Dedifferentiated amniotic fluid mesenchymal stem cell (primary cell): ENCODE data around the gene RASAL2.
A peak's percentile ranks its signal among the peaks of the same experiment; 100 is the strongest.
"Not testable (repeated sequence)": the region's sequence is repeated elsewhere in the genome, so short reads cannot be mapped to it uniquely, and the experiment has no call there.

Source experiments
- DNase-seq: peaks from one replicate; pipeline ENCODE4 v3.0.0-alpha.2; 2016; ENCODE audit errors: extremely low spot score

Gene RASAL2

DNA sequence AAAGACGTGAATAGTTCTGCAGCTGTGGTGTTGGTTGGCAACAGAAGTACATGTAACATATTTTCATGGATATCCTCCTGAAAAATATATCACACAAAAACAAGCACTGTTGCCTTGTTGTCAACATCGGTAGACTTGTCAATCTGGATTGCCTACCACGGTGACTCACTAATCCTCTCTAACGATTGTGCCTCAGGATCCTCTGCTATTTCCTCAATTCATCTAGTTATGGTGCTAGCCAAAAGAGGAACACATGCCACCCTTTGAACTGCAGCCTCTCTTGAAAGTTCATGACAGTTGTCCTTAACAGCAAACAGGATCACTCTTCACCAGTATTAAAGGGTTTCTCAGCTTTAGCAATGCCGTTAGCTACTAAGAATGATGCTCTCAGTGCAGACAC lies 25.7 kb downstream of the RASAL2 start:
- no peak for DNase-seq

DNA sequence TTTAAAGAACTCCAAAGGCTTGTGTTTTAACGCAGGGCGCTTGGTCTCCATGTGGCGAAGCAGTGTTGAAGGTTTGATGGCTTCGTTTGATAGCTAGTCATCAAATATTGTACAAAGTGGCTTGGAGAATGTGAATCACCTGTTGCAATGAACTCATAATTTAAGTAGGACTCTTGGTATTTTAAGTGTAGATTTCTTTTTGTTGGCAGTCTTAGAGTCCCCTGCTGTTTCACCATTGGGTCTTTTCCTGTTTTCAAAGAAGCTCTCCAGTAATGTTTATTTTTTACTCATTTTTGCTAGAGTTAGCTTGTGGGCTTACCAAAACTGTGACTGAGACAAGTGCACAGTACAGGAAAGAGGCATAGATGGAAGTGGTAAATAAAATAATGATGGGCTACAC lies 26.2 kb downstream of the RASAL2 start:
- DNase-seq, result no peak

DNA sequence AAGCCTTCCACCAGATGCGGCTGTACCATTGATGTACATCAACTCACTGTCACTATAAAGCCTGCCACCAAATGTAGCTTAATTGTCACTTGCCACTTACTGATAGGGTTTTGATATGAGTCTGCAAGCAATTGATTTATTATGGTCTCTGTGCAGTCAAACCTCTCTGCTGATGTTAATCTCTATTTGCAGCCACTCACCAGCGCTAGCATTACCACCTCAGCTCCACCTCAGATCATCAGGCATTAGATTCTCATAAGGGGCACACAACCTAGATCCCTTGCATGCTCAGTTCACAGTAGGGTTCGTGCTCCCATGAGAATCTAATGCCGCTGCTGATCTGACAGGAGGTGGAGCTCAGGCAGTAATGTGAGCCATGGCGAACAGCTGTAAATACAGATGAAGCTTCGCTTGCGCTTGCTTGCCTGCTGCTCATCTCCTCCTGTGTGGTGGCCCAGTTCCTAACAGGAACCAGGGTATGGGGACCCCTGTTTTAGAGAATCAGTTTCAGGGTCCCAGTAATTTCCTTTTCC lies 26.7 kb downstream of the RASAL2 start:
- DNase-seq, result not testable (repeated sequence)

DNA sequence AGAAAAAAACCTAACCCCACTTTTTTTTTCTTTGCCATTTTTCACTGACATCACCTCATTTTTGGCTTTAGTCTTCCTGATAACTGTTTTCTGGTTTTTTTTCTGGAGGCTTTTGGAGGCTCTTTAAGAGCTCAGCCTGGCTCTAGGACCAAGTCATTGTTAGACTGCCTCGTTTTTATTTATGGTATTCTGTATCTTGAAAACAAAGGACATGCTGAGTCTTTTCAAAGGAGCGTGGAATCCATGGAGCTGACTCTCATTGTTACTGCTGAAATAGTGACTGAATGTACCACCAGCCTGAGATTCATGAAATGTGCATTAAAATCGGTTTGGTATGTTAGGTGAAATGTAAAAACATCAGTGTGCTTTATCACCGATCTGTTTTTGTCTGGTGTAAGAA lies 28.0 kb downstream of the RASAL2 start:
- no peak for DNase-seq

DNA sequence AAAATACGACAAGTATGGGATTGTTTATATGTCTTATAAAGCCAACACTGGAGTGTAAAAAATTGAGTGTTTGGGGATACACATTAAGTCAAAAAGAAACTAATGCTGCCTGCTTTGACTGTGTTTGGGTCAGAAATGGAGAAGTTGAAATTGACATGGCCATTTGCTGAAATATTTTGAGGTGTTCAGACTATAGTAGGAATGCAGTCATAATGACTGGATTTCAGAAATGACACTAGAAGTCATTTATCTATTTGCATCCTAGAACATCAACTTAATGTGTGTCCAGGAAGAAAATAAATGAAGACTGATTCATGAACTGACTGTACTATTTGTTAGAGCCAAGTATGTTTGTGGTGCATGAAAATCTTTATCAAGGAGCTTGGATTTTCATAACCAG lies 28.4 kb downstream of the RASAL2 start:
- DNase-seq, result no peak

DNA sequence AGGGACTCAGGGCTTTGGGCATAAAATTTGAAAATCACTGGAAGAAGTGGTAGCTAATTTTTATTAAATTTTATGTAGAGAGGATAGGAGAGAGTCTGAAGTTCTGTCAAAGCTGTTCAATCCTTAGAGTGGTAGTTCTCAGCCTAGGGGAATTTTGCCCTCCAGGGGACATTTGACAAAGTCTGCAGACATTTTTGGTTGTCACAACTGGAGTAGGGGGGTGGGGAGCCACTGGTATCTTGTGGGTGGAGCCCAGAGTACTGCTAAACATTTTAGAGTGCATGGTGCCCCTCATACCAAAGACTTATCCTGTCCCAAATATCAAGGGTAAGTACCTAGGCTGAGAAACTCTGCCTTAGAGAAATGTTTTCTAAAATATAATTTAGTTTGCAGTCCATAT lies 30.2 kb downstream of the RASAL2 start:
- no peak for DNase-seq

DNA sequence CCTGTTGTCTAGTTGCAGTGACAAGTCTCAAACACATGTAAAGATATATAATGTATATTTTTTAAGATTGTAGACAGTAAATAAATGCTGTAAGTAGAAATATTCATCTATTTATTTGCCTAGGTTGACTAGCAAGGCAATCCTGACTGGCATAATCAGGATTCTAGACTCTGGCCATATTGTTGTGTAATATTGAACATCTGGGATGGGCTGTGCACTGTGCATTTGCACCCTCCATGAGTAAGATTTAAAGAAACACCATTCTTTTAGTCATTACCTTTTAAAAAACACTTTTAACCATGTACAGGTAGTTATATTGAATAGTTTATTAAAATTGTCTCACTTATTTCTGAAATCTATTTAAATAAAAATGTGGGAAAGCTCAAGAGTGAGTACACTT lies 32.4 kb downstream of the RASAL2 start:
- no peak for DNase-seq

DNA sequence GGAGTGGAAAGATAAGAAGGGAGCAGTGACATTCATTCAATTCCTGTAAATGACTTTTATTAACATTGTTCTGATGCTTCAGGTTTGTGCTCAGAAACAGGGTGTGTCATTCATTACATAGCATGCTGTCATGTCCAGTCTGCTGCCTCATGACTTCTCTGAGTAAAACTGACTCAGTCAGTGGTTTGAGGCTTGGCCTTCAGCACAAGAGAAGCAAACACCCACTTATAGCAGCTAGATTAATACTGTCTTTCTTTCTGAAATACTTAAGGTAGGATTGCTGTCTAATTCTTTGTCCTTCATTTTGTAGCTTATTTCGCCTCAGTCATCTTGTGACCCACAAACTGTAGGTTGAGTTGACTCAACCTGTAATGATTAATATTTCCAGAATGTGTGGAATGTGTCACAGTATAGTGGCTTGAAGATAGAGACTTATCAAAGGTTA lies 32.9 kb downstream of the RASAL2 start:
- DNase-seq, result peak; percentile 65

DNA sequence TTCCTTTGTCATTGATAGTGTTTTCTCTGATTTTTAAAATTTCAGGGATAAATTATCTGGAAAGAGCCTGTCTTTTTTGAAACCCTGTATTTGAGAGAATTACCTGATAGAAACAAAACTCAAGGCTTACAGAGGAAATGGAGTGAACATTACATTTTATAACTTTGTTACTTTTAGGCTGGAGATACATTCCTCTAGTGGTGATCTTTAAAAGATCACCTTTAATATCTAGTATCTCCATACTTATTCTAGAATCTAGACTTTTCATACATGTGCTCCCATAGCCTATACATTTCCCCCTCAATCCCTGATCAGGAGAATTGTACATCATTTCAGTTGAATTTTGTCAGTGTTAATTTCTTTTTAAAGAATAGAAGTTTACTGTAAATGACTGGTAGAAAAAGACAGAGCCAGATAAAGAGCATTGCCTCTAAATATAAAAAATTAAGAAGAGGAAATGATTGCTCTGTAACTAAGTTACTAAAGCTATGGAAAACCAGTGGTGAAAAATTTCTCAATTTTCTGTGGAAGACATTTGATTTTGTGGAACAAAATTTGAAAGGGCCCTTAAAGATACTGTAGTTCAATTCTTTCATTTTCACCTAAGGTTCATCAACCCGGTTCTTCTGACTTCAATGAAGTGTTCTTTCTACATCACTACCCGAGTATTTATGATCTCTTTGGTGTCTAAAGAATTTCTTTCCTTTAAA lies 33.7 kb downstream of the RASAL2 start:
- no peak for DNase-seq

DNA sequence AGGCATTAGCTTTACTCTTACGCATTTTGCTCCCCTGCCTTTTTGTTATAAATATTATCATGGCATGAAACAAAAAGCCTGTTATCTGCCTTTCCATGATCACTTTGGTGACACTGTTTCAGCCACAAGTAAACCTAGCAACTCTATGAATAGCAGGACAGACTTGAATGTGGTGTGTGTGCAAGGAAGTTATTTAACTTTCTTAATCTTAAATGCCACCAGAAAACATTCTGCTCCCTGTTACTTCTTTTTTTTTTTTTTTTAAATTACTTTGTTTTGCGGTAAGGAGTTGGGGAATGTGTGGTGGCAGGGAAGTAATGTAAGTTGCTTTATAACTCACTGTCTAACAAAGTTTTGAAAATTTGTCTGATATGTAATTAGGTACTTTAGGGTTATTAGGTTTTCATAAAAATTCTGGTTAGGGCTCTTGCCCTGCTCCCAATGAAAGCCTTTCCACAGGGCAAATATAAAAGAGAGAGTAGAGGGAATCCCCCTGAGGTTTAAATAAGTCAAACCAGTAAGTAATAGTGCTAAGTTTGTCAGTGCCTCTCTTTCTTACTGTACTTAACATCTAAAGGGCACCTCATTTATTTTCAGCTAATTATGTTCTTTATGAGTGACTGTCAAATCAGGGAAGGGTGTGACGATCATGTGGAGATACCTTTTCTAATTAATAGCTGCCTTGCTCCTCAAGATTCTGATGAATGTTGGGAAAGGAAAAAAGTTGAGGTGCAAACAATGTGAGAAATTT lies 39.5 kb downstream of the RASAL2 start:
- no peak for DNase-seq

DNA sequence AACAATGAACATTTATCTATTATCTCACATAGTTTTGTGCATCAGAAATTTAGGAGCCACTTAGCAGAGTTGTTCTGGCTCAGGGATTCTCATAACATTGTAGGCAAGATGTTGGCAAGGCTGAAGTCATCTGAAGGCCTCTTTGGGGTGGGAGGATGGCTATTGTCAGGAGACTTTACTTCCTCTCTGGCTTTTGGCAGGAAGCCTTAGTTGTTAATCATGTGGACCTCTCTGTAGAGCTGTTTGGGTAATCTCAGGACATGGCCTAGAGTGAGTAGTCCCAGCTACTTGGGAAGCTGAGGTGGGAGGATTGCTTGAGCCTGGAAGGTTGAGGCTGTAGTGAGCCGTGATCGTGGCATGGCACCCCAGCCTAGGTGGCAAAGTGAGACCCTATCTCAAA lies 40.2 kb downstream of the RASAL2 start:
- peak; percentile 43 for DNase-seq

DNA sequence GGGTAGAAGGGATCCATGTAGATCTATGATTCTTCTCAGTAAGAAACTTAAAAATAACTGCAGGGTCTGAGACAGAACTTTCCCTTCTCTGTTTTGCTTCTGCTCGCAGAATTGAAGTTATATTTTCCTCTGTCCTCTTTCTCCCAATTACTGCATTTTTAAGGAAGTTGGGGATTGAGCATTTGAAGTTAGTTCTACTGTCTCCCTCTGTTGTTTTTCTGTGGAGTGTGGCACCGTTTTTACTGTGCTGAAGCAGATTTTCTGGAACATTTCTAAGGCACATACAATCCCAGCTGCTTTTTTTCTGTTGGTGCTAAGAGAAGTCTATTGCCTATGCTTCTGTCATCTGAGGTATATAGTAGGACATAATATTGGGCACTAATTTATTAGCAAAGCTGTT lies 43.3 kb downstream of the RASAL2 start:
- DNase-seq, result no peak

DNA sequence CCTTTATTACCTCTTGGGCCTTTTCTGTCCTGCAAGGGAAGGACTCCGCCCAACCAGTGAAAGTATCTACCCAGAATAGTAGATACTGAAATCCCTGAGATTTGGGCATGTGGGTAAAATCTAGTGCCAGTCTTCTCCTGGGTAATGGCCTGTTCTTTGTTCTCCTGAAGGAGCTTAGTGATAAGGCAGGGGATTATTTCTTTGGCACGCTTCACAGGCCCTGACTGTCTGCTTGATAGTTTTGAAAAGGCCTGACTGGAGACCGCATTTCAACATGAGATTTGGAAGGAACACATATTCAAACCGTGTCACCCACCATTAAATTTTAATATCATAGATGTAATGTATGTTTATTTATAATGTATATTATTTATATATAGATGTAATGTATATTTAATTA lies 48.9 kb downstream of the RASAL2 start:
- no peak for DNase-seq

DNA sequence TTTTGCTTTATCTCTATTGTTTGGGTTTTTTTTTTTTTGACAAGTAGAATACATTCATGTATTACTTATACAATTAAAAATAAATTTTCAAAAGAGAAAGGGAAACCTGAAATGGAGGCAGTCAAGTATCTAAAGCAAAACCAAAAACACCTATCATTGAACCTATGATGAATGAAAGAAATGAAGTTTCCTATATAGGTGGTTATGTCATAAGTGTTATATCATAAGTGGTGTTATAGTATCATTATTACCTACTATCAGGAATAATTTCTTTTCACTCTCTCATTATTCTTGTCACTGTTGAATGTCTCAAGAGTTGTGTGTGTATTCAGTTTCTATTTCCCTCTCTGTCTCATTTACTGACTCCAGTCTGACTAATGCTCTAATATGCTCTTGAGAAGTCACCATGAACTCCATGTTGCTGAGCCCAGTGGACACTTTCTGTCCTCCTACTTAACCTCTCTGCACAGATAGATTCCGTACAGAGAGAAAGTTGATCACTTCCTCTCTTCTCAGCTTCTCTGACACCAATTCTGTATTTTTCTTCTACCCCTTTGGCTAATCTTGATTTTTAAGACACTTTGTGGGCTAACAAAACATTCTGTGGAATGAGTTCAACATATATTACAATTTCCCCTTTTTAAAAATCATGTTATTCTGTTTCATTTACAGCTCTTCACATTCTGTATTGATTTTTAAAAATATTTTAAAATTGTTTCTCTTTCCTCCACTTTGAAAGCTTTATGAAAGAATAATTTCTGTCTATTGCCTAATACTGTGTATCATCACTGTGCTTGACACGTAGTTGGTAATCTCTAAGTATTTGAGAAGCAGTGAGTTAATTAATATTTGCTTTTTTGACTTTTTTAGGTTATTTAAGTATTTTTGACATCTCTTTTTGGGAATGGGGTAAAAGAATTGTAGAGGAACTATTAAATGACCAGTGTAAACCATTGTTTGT lies 50.1 kb downstream of the RASAL2 start:
- no peak for DNase-seq

DNA sequence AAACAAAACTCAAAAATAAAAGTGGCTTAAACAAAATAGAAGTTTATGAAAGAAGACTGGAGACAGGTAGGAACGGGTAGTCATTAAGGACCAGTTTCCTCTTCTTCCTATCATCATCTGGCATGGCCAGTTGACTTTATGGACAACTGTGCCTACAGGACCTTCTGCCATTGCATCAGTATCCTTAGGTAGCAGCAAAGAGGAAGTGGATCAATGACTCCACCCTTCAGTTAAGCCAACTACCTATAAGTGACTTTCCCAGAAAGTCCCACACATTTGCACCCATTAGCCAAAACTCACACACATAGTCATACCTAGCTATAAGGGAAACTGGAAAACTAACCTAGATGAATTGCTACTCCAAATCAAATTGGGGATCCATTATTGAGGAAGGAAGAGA lies 51.7 kb downstream of the RASAL2 start:
- no peak for DNase-seq

DNA sequence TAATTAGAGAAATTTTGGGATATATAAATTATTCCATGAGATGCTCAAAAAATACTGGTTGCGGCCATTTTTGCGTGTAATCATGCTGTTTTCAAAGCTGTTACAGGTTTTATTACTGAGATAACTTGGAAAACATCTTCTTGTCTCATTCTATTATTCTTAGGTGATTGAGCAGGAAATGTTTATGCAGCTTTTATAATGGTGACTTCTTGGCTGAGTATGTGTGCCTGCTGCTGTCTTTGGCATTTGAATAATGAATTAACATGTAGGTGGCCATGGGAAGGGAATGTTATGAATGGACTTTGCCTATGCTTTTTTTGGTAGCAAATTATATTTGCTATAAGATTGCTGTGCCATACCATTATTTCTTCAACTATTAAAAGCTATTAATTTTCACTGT lies 52.5 kb downstream of the RASAL2 start:
- no peak for DNase-seq

DNA sequence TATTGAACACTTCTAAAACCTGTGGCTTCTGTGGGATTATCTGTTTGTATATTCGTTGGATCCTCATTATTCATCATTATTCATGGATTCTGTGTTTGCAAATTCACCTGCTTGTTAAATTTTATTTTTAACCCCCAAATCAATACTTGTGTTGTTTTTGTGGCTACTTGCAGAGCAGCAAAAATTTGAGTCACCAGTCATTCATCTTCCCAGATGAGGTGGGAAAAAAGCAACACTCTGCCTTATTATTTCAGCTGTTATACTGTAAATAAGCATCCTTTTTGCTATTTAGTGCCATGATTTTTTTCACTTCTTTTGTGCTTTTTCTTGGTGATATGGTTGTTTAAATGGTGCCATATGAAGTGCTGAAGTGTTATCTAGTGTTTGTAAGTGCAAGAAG lies 56.7 kb downstream of the RASAL2 start:
- DNase-seq, result no peak

DNA sequence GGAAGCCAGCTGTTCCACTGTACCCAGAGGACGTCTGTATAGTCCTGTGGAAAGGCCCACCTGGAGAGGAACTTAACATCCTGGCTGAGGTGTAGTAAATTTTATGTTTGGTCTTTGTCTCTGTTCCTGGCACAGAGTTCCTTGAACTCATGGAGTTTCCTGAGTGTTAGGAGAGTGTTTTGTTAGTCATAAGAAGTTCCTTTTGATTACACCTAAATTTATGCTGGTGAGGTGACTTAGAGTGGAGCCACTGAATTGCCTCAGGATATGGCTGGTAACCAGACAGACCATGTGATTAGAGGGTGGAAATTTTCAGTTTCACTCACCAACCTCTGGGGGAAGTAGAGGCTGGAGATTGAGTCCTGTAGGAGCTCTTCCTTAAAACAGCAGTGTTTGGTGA lies 57.9 kb downstream of the RASAL2 start:
- no peak for DNase-seq

DNA sequence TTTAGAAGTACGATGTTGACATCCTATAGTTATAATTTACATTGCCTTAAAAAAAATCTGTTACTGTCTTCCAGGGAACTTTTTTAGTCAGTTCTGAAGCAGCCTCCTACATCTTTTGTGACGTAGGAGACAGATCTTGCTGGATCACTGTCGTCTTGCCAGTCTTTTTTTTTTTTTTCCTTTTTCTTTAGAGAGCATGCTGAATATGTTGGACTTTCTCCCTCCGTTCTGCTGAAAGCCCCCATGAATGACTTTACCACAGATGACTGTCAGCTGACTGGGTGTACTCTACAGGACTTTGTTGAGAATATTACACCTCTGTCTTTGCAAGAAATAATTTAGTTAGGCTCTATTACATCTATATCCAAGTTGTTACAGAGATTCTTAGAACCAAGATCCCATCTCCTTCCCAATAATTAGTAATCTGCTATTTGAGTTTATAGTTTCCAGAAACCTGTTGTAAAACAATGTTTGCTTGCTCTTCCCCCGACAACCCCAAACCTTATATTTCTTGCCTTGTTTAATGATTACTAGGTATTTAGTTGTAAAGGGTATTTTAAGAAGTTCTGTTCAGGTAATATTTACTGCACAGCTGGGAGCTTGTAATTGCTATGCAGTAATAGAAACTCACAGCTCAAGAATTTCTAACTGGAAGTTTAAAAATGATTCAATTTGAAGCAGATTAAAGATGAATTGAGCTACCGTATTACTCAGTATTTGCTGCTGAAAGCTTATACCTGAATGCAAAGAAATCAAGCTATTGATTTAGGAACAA lies 61.8 kb downstream of the RASAL2 start:
- no peak for DNase-seq

DNA sequence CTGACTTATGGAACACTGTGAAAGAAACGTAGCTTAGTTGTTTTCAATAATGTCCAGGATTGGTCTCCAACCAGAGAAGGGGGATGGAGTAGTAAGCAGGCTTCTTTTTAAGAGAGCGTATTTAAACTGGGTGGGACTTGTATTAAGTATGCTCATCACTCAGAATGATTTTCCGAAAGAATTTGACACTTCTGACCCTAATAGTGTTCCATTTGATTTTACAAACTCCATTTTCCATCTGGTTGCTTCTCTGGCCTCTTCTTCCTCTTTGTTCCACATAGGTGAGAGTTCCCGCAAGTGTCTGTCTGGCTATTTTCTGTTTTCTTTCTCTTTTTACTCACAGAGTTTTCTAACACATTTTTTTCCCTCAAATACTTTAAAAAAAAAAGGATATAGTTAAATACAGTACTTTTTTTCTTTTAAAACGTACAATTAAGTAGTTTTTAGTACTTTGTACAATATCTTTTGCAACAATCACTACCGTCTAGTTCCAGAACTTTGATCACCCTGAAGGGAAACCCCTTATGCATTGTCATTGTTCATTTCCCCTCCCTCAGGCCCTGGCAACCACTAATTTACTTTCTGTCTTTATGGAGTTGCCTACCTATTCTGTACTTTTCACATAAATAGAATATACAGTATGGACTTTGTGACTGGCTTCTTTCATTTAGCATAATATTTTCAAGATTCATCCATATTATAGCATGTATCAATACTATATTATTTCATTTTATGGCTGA lies 67.0 kb downstream of the RASAL2 start:
- no peak for DNase-seq

DNA sequence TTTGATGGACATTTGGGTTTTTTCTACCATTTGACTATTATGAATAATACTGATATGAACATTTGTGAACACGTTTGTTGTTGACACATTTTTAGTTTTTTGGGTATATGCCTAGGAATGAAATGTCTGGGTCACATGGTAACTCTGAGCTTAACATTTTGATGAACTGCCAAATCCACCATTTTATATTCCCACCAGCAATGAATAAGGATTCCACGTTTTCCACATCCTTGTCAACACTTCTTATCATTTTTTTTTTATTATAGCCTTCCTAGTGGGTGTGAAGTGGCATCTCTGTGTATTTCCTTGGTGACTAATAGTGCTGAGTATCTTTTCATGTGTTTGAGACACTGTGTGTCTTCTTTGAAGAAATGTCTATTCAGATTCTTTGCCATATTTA lies 67.6 kb downstream of the RASAL2 start:
- no peak for DNase-seq
